A673 (cell line): Measurements from ENCODE around the gene KRTAP5-6. TPM values are rescaled to one million over a fixed set of nuclear protein-coding genes. Genes with fewer than 3 reads are reported as not detected.

Source experiments
- Bru-seq: library from RNA; stranded (reverse); fragments of 400-500 nt; gene quantifications from one replicate; lab custom pipeline; 2021; lab: Mats Ljungman, UMichigan
- BruChase-seq, 2 experiments: library from RNA; stranded (reverse); fragments of 400-500 nt; gene quantifications; one replicate each; lab custom pipeline; 2021; lab: Mats Ljungman, UMichigan
- BruUV-seq: library from RNA; stranded (reverse); fragments of 400-500 nt; replicated peaks from 2 replicates; lab custom pipeline; 2021; lab: Mats Ljungman, UMichigan
- CTCF ChIA-PET: fragments of 300-600 bp; sonication (Branson Sonifier 250); formaldehyde crosslinking; loops from one replicate; lab custom pipeline; 2022; ENCODE audit warnings: antibody characterized with exemption; lab: Charles Lee
- POLR2A ChIA-PET: fragments of 300-600 bp; sonication (Branson Sonifier 250); formaldehyde crosslinking; loops from one replicate; lab custom pipeline; 2022; ENCODE audit warnings: antibody characterized with exemption; ENCODE audit not compliant: low non-redundant PET; lab: Charles Lee
- DNase-seq: peaks from one replicate; pipeline ENCODE4 v3.0.0-alpha.2; 2015; ENCODE audit warnings: low spot score
- H3K27ac ChIP-seq: fragments of 200-600 bp; sonication (generic); 2 replicates; pipeline ENCODE4 v1.5.1; 2016; ENCODE audit warnings: mixed run types, low read depth, mild to moderate bottlenecking, mixed read lengths, antibody characterized with exemption, low read length; ENCODE audit not compliant: poor library complexity, severe bottlenecking
- H3K27me3 ChIP-seq: fragments of 200-600 bp; sonication (generic); replicated peaks from 2 replicates; pipeline ENCODE4 v1.6.1; 2017; ENCODE audit warnings: mixed run types, low read depth, mild to moderate bottlenecking, mixed read lengths, antibody characterized with exemption, low read length; ENCODE audit not compliant: insufficient read depth, poor library complexity
- H3K36me3 ChIP-seq: fragments of 200-600 bp; sonication (generic); 2 replicates; pipeline ENCODE4 v1.6.1; 2016; ENCODE audit warnings: mixed run types, mild to moderate bottlenecking, mixed read lengths, antibody characterized with exemption, low read length; ENCODE audit not compliant: insufficient read depth, poor library complexity, severe bottlenecking
- H3K4me1 ChIP-seq: fragments of 200-600 bp; sonication (generic); 2 replicates; pipeline ENCODE4 v1.6.1; 2017; ENCODE audit warnings: mixed run types, mild to moderate bottlenecking, mixed read lengths, antibody characterized with exemption, low read length; ENCODE audit not compliant: insufficient read depth, poor library complexity, severe bottlenecking
- H3K4me3 ChIP-seq: fragments of 200-600 bp; sonication (generic); 2 replicates; pipeline ENCODE4 v1.5.1; 2016; ENCODE audit warnings: low read depth, mixed run types, mild to moderate bottlenecking, mixed read lengths, low read length; ENCODE audit not compliant: poor library complexity, severe bottlenecking
- H3K9me3 ChIP-seq: fragments of 200-600 bp; sonication (generic); 2 replicates; pipeline ENCODE4 v1.6.1; 2016; ENCODE audit warnings: mixed run types, low read depth, mild to moderate bottlenecking, mixed read lengths, antibody characterized with exemption, low read length; ENCODE audit not compliant: poor library complexity, severe bottlenecking
- EZH2 ChIP-seq: fragments of 200-600 bp; sonication (generic); IDR thresholded peaks from 2 replicates; pipeline ENCODE4 v1.6.1; 2017; ENCODE audit warnings: borderline replicate concordance, low read depth, mild to moderate bottlenecking, mixed read lengths, antibody characterized with exemption, low read length; ENCODE audit not compliant: poor library complexity, severe bottlenecking
- intact Hi-C: fragments of 100-400 bp; cut with micrococcal nuclease; formaldehyde crosslinking; loops from one replicate; pipeline ENCODE4 v1.10.0; 2022; ENCODE audit not compliant: unreplicated experiment
- long read RNA-seq: library from polyadenylated mRNA; stranded (forward); transcript quantifications from one replicate; pipeline ENCODE4 v2.0.0, GENCODE V29; 2022
- total RNA-seq: library from RNA; stranded (reverse); gene quantifications from 2 replicates; pipeline ENCODE4 v1.2.3, GENCODE V29; 2021
- TF ChIP-seq, protein P1 (sequence below): fragments of 300-800, 200-600 bp; sonication (generic); conservative IDR thresholded peaks from 2 replicates; pipeline ENCODE4 v1.5.1; 2017; ENCODE audit warnings: low read depth, mild to moderate bottlenecking, antibody characterized with exemption, low read length, moderate library complexity, mixed read lengths

Gene KRTAP5-6, protein sequence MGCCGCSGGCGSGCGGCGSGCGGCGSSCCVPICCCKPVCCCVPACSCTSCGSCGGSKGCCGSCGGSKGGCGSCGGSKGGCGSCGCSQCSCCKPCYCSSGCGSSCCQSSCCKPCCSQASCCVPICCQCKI
- total RNA-seq (not detected in 2 replicates), Bru-seq, nascent RNA (not detected), BruChase-seq, experiment 1, labeled RNA remaining after a 2-hour chase (not detected), BruChase-seq, experiment 2, labeled RNA remaining after a 6-hour chase (not detected)
- long read RNA-seq: 0 reads

DNA sequence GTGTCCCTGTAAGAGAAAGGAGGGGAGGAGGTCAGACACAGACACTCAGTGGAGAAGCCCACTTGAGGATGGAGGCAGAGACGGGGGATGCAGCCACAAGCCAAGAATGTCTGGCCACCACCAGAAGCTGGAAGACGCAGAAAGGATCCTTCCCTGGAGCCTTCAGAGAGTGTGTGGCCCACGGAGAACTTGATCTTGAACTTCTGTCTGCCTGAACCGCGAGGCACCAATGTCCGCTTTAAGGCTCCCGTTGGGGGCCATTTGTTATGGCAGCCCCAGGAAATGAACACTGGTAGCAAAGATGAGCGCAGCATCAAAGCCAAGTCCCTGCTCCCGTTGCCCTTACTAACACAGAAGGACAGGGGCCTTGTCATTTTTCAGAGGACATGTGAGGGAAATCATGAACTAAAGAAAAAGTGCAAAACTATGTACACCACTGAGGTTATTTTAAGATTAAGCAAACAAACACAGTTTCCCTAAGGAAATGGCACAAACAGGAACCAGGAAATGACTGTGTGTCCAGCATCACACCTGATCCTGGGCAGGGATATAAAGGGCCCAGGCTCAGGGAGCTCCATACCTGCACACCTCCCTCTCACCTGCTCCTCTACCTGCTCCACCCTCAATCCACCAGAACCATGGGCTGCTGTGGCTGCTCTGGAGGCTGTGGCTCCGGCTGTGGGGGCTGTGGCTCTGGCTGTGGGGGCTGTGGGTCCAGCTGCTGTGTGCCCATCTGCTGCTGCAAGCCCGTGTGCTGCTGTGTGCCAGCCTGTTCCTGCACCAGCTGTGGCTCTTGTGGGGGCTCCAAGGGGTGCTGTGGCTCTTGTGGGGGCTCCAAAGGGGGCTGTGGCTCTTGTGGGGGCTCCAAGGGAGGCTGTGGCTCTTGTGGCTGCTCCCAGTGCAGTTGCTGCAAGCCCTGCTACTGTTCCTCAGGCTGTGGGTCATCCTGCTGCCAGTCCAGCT lies at the start of gene KRTAP5-6:
TSS of gene KRTAP5-6 (plus strand) at position 588 of the 963 bp plus-strand sequence. CDS start at position 639, 51 bp downstream.
- ChIA-PET POLR2A (no interaction called here), CTCF (no interaction called here)
- Histone ChIP-seq H3K27ac (no peak within 1 kb of the TSS), H3K9me3 (no peaks in the 10 kb centered on the region), H3K4me1 (no peaks in the 10 kb centered on the region), H3K27me3 (no peaks in the 10 kb centered on the region), H3K36me3 (no peaks in the 10 kb centered on the region), H3K4me3 (no peak within 1 kb of the TSS)
- DNase-seq: no peak
- intact Hi-C loops: no loop called here
- TF ChIP-seq EZH2: no peak
- TF ChIP-seq, protein P1, sequence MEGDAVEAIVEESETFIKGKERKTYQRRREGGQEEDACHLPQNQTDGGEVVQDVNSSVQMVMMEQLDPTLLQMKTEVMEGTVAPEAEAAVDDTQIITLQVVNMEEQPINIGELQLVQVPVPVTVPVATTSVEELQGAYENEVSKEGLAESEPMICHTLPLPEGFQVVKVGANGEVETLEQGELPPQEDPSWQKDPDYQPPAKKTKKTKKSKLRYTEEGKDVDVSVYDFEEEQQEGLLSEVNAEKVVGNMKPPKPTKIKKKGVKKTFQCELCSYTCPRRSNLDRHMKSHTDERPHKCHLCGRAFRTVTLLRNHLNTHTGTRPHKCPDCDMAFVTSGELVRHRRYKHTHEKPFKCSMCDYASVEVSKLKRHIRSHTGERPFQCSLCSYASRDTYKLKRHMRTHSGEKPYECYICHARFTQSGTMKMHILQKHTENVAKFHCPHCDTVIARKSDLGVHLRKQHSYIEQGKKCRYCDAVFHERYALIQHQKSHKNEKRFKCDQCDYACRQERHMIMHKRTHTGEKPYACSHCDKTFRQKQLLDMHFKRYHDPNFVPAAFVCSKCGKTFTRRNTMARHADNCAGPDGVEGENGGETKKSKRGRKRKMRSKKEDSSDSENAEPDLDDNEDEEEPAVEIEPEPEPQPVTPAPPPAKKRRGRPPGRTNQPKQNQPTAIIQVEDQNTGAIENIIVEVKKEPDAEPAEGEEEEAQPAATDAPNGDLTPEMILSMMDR: no peak
- no TSS peak for BruUV-seq

DNA sequence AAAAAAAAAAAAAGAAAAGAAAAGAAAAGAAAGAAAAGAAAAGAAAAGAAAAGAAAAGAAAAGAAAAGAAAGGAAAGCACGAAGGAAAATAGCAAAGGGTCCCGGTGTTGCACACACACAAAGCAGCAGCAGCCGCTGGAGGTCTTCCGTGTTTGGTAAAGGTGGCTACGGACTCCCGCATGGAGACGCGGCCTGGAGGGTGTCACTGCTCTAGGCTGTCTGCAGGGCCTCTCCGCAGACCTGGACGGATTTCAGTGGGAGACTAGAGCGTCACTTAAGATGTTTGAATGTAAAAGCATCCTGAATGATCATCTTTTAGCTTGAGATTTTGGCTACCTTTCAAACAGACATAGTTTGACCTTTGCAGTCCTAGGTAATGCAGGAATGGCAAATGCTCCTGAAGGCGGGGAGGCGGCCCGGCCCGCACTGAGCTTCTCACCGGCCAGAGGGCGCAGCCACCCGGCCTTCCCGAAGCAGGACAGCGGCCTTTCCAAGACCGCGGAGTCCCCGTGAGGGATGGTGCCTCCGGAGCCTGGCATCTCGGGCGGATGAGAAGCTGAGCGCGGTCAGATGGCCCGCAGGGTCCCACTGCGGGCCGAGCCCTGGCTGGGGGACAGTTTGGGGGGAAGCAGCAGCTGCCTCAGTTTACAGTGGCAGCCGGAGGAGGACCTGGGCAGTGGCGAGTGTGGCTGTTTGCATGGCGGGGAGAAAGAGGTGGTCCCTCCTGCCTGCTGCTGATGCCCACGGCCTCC lies 48.9 kb upstream of the KRTAP5-6 start:
- Histone ChIP-seq H3K4me1 (no peaks in the 10 kb centered on the region), H3K27ac (no peak overlapping the region), H3K9me3 (no peaks in the 10 kb centered on the region), H3K4me3 (no peak overlapping the region), H3K27me3 (no peaks in the 10 kb centered on the region), H3K36me3 (no peaks in the 10 kb centered on the region)
- no peak for DNase-seq
- no TSS peak for BruUV-seq
- CTCF ChIA-PET: no interaction called here
- POLR2A ChIA-PET: no interaction called here
- intact Hi-C loops: no loop called here
- TF ChIP-seq, protein P1: no peak
- no peak for TF ChIP-seq EZH2
